SW480 (cell line): ENCODE data around the gene ERP29.
"Not testable (repeated sequence)": the region's sequence is repeated elsewhere in the genome, so short reads cannot be mapped to it uniquely, and the experiment has no call there.

Source experiments
- DNase-seq: peaks from one replicate; pipeline ENCODE4 v3.0.0-alpha.2; 2016; ENCODE audit warnings: low spot score

Gene ERP29

DNA sequence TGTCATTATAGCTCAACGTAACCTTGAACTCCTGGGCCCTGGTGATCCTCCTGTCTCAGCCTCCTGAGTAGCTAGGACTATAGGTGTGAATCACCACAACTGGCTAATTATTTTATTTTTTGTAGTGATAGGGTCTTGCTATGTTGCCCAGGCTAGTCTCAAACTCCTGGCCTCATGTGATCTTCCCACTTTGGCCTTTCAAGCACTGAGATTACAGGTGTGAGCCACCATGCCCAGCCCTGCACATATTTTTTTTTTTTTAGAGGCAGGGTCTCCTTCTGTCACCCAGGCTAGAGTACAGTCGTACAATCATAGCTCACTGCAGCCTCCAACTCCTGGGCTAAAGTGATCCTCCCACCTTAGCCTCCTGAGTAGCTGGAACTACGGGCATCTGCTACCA lies 9.2 kb upstream of the ERP29 start:
- DNase-seq, result no peak

DNA sequence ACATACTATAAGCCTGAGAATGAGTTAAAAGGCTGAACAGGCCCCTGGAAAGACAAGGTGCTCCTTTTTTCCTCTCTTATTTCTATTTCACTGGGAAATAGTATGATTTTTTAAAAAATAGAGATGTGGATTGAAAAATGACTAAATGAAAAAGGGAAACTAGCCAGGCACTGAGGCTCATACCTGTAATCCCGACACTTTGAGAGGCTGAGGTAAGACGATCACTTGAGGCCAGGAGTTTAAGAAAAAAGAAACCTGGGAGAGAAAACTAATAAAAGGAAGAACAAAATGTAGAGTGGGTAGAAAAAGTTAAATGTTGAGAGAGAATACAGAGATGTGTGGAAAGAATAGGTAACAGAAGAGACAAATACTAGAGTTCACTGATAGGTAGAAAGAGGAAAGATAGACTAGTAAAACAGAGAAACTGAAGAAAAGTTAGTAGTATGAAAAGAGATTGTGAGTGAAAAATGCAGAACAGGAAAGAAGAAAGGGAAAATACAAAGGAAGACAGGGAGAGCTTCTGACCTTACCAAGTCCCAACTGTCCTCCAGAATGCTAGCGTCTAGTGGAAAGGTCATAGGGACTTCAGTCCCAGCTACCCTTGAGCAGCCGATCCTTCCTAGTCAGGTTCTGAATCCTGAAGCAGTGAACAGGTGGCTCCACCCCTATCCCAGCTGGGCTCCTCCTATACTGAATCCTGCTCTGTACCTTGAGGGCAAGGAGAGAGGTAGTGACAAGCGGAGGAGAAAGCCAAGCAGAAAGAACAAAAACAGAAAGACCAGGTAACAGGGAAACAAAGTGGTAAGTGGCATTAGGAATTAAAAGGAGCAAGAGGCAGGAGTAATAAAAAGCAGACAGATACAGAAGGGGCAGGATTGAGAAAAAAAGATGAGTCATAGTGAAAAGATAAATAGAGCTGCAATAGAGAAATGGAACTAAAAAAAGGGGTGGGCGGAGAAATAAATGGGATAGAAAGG lies 7.5 kb upstream of the ERP29 start:
- DNase-seq, result peak; percentile 13

DNA sequence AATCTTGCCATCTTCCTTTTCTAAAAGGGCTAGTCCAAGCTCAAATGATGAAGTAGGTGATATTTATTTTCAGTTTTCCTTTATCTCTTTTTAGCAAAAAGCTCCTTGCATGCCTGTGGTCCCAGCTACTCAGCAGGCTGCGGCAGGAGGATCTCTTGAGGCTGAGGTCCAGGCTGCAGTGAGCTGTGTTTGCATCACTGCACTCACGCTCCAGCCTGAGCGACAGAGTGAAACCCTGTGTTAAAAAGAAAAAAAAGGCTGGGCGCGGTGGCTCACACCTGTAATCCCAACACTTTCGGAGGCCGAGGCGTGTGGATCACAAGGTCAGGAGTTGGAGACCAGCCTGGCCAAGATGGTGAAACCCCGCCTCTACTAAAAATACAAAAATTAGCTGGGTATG lies 5.3 kb upstream of the ERP29 start:
- no peak for DNase-seq

GRCh38 chr12:112008918-112009317 lies 4.3 kb upstream of the ERP29 start:
- no peak for DNase-seq

- DNase-seq, result not testable (repeated sequence)
Observed at GRCh38 chr12:112009596-112009995, 3.6 kb upstream of the ERP29 start.

- DNase-seq, result no peak
Observed at GRCh38 chr12:112010415-112011344, 2.5 kb upstream of the ERP29 start.

DNA sequence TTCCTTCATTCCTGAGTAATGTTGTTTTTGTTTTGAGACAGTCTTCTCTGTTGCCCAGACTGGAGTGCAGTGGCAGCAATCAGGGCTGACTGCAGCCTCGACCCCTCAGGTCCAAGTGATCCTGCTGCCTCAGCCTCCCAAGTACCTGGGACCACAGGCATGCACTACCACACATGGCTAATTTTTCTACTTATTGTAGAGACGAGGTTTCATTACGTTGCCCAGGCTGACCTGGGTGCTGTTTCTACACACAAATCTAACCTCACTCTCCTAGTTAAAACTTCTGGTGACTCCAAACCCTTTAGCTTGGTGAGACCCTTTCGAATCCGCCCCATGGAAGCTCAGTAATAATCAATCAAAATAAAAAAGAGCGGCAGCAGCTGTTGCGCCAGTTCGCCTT lies 1.5 kb upstream of the ERP29 start:
- DNase-seq, result no peak

DNA sequence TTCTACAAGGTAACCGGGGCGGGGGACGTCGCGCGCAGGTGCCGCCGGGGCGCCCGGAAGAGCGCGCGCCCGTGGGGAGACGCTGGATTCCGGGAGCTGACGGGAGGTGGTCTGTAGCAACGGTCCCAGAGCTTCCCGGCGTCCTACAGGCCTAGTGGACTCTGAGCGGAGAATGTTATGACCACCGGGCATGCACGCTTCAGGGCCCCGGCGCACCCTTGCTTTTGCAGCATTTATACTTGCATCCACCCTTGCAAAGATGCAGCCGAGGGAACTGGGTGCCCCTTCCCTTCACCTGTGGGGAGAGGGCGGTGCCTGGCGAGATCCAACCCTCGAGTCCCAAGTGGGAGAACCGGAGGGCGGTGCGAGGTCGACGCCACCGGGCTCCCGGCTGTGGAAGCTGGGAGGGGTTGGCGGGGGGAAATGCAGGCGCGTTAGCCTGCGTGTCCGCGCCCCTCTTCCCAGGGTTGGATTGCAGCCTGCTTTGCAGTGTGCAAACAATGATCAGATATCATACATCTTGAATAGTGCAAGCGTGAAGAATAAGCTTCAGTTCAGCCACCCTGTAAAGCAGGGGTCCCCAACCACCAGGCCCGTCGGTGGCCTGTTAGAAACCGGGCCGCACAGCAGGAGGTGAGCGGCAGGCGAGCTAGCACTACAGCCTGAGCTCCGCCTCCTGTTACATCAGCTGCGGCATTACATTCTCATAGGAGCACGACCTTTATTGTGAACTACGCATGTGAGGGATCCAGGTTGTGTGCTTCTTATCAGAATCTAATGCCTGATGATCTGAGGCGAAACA lies 576 bp downstream of the ERP29 start:
- peak; percentile 88 for DNase-seq

- no peak for DNase-seq
Observed at GRCh38 chr12:112015938-112016337, 2.7 kb downstream of the ERP29 start.

DNA sequence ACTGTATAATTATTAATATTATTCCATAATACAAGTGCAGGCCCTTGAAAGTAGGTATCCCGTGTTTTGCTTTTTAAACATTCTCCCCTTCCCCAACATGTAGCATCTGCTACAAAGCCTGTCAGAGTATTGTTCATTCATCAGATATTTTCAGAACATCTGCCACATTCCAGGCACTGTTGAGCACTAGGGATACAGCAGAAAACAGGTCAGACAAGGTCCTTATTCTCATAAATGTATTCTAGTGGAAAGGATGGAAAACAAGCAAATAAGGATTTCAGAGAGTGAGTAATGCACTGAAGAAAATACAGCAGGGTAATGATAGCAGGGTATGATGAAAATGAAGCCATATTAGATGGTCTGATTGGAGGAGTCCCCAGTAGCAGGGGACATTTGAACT lies 3.8 kb downstream of the ERP29 start:
- DNase-seq, result no peak

GRCh38 chr12:112018571-112019237 lies 5.5 kb downstream of the ERP29 start:
- no peak for DNase-seq

DNA sequence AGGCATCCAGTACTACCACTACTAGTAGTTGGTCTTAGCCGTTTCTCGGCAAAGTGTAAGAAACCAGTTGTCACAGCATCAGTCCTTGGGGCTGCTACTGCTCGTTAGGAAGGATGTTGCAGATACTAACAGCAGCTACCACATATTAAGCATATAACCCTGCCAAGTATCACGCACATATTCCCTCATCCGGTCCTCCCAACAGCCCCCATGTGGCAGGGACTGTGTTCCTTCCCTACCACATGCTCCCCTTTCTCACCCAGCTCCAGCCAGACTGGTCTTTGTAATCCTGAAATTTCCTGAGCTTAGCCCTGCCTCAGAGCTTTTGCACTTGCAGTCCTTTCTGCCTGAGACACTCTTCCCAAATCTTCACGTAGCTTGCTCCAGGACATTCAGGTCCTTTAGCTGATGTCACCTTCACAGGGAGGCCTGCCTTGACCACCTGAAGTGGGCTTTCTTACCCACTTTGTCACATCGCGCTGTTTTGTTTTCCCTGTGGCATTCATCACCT lies 7.8 kb downstream of the ERP29 start:
- no peak for DNase-seq

- no peak for DNase-seq
Observed at GRCh38 chr12:112022241-112023016, 9.2 kb downstream of the ERP29 start.

GRCh38 chr12:112023759-112024396 lies 10.7 kb downstream of the ERP29 start:
- no peak for DNase-seq

DNA sequence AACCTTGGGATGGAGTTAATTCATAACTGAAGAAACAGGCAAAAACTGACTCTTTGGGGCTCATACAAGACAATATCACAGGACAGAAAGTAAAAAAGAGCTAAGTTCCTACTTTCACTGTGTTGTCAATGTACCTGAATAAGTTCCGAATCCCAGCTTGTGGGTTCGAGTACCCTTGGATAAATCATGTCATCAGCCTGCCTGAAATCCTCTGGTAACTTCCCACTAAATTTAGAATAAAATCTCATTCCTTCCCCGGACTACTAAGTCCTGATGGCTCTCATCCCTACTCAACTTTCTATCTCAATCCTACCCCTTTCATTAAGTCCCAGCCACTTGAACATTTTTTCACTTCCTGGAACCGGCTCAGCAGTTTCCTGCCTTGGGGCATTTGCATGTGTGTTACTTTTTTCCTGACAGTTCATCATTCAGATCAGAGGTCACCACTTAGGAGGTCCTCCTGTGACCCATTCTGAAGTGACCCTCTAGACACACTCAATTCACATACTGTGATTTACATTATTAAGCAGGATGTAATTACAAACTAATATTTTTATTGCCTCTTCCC lies 12.7 kb downstream of the ERP29 start:
- no peak for DNase-seq

- no peak for DNase-seq
Observed at GRCh38 chr12:112029301-112029700, 16.1 kb downstream of the ERP29 start.

GRCh38 chr12:112031472-112031871 lies 18.2 kb downstream of the ERP29 start:
- no peak for DNase-seq

DNA sequence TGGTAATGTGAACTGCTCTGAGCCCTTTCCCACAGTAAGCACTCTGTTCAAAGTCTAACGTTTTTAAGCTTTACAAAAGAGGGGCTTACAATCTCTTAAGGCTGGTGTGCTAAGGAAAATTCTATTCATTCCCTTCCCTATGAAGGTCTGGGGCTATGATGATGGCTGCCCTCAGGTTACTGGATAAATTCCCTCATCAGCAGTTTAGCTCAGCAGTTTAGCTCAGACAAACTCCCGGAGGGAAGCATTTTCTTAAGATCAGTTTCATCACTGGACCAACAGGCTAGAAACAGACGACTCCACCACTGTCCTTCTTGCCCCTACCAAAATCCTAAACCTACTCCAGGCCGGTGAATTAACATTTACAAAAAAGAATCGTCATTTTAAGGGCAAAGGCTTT lies 19.1 kb downstream of the ERP29 start:
- DNase-seq, result no peak

GRCh38 chr12:112035219-112035785 lies 22.1 kb downstream of the ERP29 start:
- no peak for DNase-seq
